Transverse colon (tissue), 4 donors: ENCODE data around the gene RNF121. TPM values are rescaled to one million over a fixed set of nuclear protein-coding genes. Genes with fewer than 3 reads are reported as not detected.

ENCODE experiments used
- DNase-seq: peaks from one replicate; pipeline ENCODE4 v3.0.0-alpha.2; 2019
- H3K27ac ChIP-seq, 4 donors: fragments of 200-600 bp; sonication (generic); 2 replicates each; pipeline ENCODE4 v1.5.1; 2016 to 2018; ENCODE audit warnings: inconsistent platforms in 4 of 4
- H3K27me3 ChIP-seq: fragments of 200-600 bp; sonication (generic); 2 replicates; pipeline ENCODE4 v1.5.1; 2017; ENCODE audit warnings: inconsistent platforms
- H3K36me3 ChIP-seq, 4 donors: fragments of 200-600 bp; sonication (generic); 2 replicates each; pipeline ENCODE4 v1.5.1; 2017 to 2019; ENCODE audit warnings: inconsistent platforms in 4 of 4
- H3K4me1 ChIP-seq, 4 donors: fragments of 200-600 bp; sonication (generic); 2 replicates each; pipeline ENCODE4 v1.5.1; 2017 to 2020; ENCODE audit warnings: inconsistent platforms in 4 of 4
- H3K4me3 ChIP-seq, 4 donors: fragments of 200-600 bp; sonication (generic); 1 replicate in 1 of 4; 2 replicates in 3 of 4; pipeline versions ENCODE4 v1.5.1 to v1.6.1; 2017 to 2019; ENCODE audit warnings: inconsistent platforms in 4 of 4
- H3K9me3 ChIP-seq, 2 donors: fragments of 200-600 bp; sonication (generic); 2 replicates each; pipeline ENCODE4 v1.5.1; 2017 to 2019; ENCODE audit warnings: inconsistent platforms in 2 of 2
- EP300 ChIP-seq: sonication (generic); formaldehyde crosslinking; IDR thresholded peaks from one replicate; pipeline ENCODE4 v1.6.1; 2017; ENCODE audit warnings: antibody characterized with exemption, low read depth
- POLR2A ChIP-seq: fragments of 450-650 bp; IDR thresholded peaks from one replicate; pipeline ENCODE4 v1.6.1; 2016; ENCODE audit warnings: antibody characterized with exemption, mild to moderate bottlenecking, moderate library complexity
- POLR2AphosphoS5 ChIP-seq, 3 donors: sonication (generic); formaldehyde crosslinking; IDR thresholded peaks; one replicate each; pipeline ENCODE4 v1.6.1; 2016; ENCODE audit warnings: antibody characterized with exemption in 3 of 3
- WGBS, 2 donors: methylation state at CpG; one replicate each; pipeline ENCODE4 v1.1.5; 2018; ENCODE audit warnings: low coverage in 1 of 2; 5-methylcytosine and 5-hydroxymethylcytosine counted together
- in situ Hi-C, 4 donors: fragments of 200-750 bp; cut with MboI; loops; one replicate each; pipeline versions ENCODE4 v1.15.0 to v1.15.1; 2017; ENCODE audit warnings: low sequenced_read_pairs in 3 of 4, low pct_ligation_motif_present in 1 of 4, low pct_unique_long_range_greater_than_20kb in 1 of 4
- intact Hi-C: fragments of 100-400 bp; cut with DNase I; formaldehyde crosslinking; loops from one replicate; pipeline ENCODE4 v1.15.1; 2023; ENCODE audit warnings: low total_unique reads
- total RNA-seq, 4 donors: library from RNA; depleted of rRNA; stranded (reverse); fragments of >200 nt; gene quantifications; one replicate each; pipeline ENCODE4 v1.1.0, GENCODE V29; 2016
- TF ChIP-seq, protein P1 (sequence below), 5 experiments: fragments of 200-600 bp in 3 of 5; fragments of 450-650 bp in 2 of 5; sonication (generic) in 3 of 5; IDR thresholded peaks; 1 replicate in 2 of 5; 2 replicates in 3 of 5; pipeline ENCODE4 v1.5.1; 2016 to 2017; ENCODE audit warnings: antibody characterized with exemption in 5 of 5, inconsistent platforms in 3 of 5, mild to moderate bottlenecking in 2 of 5, moderate library complexity in 1 of 5

Gene RNF121
- total RNA-seq, 4 donors from 2014 or later, result 9.7 to 38.6 (median 31.4) TPM

DNA sequence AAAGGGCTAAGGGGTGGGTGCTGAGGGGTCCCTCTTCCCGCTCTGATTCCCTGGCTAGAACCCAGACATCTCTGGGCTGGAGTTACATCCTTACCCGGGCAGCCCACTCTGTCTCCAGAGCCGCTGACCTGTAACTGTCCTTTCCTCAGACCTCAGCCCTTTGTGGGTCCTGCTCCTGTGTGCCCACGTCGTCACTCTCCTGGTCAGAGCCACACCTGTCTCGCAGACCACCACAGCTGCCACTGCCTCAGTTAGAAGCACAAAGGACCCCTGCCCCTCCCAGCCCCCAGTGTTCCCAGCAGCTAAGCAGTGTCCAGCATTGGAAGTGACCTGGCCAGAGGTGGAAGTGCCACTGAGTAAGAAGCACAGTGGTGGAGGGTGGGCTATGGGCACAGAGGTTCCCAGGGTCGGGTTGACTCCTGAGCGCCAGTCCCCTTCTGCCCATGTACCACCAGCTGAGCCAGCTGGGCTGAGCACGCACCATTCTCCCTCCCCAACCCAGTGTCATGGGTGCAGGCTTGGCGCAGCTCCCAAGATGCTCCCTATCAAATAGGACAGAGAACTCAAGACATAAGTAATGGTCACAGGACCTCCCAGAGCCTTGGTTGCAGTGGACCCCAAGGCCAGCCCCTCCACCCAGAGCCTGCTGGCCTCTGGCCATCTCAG, 71.5 kb downstream of the RNF121 start:
- Histone ChIP-seq H3K4me3 (no peak overlapping the region), H3K36me3 (peaks cover 0 to 26% (median 12%) of the 10 kb centered on the region in 4 donors), H3K9me3 (no peaks in the 10 kb centered on the region), H3K27me3 (no peaks in the 10 kb centered on the region), H3K27ac (peak overlapping the region; percentile 67 to 75 (median 72)), H3K4me1 (peaks cover 4 to 26% (median 13%) of the 10 kb centered on the region in 4 donors)
- TF ChIP-seq POLR2AphosphoS5 (IDR thresholded peaks at IDR 0.05) (no peak), POLR2A (no peak), EP300 (no peak)
- TF ChIP-seq, protein P1, sequence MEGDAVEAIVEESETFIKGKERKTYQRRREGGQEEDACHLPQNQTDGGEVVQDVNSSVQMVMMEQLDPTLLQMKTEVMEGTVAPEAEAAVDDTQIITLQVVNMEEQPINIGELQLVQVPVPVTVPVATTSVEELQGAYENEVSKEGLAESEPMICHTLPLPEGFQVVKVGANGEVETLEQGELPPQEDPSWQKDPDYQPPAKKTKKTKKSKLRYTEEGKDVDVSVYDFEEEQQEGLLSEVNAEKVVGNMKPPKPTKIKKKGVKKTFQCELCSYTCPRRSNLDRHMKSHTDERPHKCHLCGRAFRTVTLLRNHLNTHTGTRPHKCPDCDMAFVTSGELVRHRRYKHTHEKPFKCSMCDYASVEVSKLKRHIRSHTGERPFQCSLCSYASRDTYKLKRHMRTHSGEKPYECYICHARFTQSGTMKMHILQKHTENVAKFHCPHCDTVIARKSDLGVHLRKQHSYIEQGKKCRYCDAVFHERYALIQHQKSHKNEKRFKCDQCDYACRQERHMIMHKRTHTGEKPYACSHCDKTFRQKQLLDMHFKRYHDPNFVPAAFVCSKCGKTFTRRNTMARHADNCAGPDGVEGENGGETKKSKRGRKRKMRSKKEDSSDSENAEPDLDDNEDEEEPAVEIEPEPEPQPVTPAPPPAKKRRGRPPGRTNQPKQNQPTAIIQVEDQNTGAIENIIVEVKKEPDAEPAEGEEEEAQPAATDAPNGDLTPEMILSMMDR (IDR thresholded peaks at IDR 0.05), result no peak
- intact Hi-C loops, result no loop called here
- no peak for DNase-seq
- 92% methylated on average over 10 of the region's 10 CpGs; no CpG with 5 or more reads in 1 of the 2 donors for WGBS, 2 donors
- in situ Hi-C loops, result no loop called here

DNA sequence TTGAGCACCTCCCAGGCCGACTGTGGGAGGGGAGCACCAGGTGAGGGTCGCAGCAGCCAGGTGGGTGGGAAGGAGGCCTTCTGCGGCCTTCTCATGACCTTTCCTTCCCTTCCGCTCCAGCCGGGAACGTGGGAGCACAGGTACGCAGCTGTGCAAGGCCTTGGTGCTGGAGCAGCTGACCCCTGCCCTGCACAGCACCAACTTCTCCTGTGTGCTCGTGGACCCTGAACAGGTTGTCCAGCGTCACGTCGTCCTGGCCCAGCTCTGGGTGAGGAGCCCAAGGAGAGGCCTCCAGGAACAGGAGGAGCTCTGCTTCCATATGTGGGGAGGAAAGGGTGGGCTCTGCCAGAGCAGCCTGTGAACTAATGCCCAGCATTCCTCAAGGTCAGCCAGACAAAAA, 72.4 kb downstream of the RNF121 start:
- in situ Hi-C loops, result no loop called here
- Histone ChIP-seq H3K27ac (no peak overlapping the region), H3K36me3 (peaks cover 0 to 35% (median 18%) of the 10 kb centered on the region in 4 donors), H3K4me3 (no peak overlapping the region), H3K27me3 (no peaks in the 10 kb centered on the region), H3K9me3 (no peaks in the 10 kb centered on the region), H3K4me1 (peaks cover 4 to 26% (median 13%) of the 10 kb centered on the region in 4 donors)
- 89% methylated on average over 11 of the region's 11 CpGs; no CpG with 5 or more reads in 1 of the 2 donors for WGBS, 2 donors
- DNase-seq, result no peak
- intact Hi-C loops, result no loop called here
- TF ChIP-seq EP300 (no peak), POLR2AphosphoS5 (IDR thresholded peaks at IDR 0.05) (no peak), POLR2A (no peak)
- TF ChIP-seq, protein P1 (IDR thresholded peaks at IDR 0.05), result no peak

DNA sequence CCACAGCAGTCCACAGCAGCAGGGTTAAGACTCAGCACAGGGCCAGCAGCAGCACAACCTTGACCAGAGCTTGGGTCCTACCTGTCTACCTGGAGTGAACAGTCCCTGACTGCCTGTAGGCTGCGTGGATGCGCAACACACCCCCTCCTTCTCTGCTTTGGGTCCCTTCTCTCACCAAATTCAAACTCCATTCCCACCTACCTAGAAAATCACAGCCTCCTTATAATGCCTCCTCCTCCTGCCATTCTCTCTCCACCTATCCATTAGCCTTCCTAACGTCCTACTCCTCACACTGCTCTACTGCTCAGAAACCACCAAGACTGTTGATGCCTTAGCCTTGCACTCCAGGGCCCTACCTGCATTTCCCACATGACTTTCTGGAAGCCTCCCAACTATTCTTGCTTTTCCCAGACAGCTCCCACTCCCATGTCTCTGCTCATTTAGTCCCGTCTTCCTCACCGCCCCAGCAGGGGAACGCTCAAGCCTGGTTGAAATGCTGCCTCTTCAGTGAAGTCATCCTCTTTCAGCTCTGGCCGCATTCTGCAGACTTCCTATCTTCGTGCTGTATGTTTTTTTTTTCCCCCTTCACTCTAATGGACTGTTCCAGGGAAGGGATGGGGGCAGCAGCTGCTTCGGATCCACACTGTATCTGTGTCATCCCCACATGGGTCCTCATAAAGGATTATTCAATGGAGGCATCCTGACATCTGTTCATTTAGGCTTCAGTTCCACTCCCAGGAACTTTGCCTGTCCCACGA, 73.2 kb downstream of the RNF121 start:
- intact Hi-C loops, result no loop called here
- Histone ChIP-seq H3K36me3 (peaks cover 0 to 43% (median 25%) of the 10 kb centered on the region in 4 donors), H3K4me3 (no peak overlapping the region), H3K9me3 (no peaks in the 10 kb centered on the region), H3K27ac (no peak overlapping the region), H3K27me3 (no peaks in the 10 kb centered on the region), H3K4me1 (peaks cover 4 to 26% (median 13%) of the 10 kb centered on the region in 4 donors)
- TF ChIP-seq POLR2AphosphoS5 (IDR thresholded peaks at IDR 0.05) (peak in 1 of 3 donors; percentile 28), POLR2A (peak; percentile 16), EP300 (no peak)
- TF ChIP-seq, protein P1 (IDR thresholded peaks at IDR 0.05), result no peak
- WGBS, 2 donors, result 63 to 70% methylated on average over 4 to 10 of the region's 10 CpGs
- no peak for DNase-seq
- in situ Hi-C loops, result no loop called here
